ENCODE data around the gene AIMP1. TPM values are rescaled to one million over a fixed set of nuclear protein-coding genes. Genes with fewer than 3 reads are reported as not detected.

The AIMP1 gene
- total and polyA plus RNA-seq, 2 of the 13 experiments (the other 11 are each of a cell fraction or from before 2014, with no cell fraction given) = 28.6 to 82.9 TPM

GRCh38 chr4:106315968-106316772 lies at the start of gene AIMP1, which contains the start of gene TBCK (continued):
- TF ChIP-seq DBP (CRISPR knock-in tag; IDR thresholded peaks at IDR 0.05; ENCODE audit: not compliant biosample characterization) (no peak), DPF2 (CRISPR knock-in tag; IDR thresholded peaks at IDR 0.05; ENCODE audit: borderline replicate concordance, low read depth) (no peak), ERF (CRISPR knock-in tag; IDR thresholded peaks at IDR 0.05) (peak; percentile 66), KAT8 (CRISPR knock-in tag; IDR thresholded peaks at IDR 0.05) (peak; percentile 91), ARNT2 (CRISPR knock-in tag; IDR thresholded peaks at IDR 0.05; ENCODE audit: low read depth) (peak; percentile 50; the same call in 1 of the 2 replicates), ZBTB44 (CRISPR knock-in tag; IDR thresholded peaks at IDR 0.05) (no peak), ZNF484 (CRISPR knock-in tag; IDR thresholded peaks at IDR 0.05; ENCODE audit: borderline replicate concordance, low read depth) (no peak), BHLHE40 (IDR thresholded peaks at IDR 0.05; ENCODE audit: low read length) (0 out of 2 replicates have a peak, but pooled peaks have one; percentile 11), RXRA (CRISPR knock-in tag; IDR thresholded peaks at IDR 0.05) (peak; percentile 65), SIN3B (IDR thresholded peaks at IDR 0.05; ENCODE audit: low read length) (peak; percentile 82), ZNF382 (CRISPR knock-in tag; IDR thresholded peaks at IDR 0.05; ENCODE audit: borderline replicate concordance) (no peak), SNAPC5 (CRISPR knock-in tag; IDR thresholded peaks at IDR 0.05; ENCODE audit: borderline replicate concordance) (no peak)
- TF ChIP-seq, protein P1, sequence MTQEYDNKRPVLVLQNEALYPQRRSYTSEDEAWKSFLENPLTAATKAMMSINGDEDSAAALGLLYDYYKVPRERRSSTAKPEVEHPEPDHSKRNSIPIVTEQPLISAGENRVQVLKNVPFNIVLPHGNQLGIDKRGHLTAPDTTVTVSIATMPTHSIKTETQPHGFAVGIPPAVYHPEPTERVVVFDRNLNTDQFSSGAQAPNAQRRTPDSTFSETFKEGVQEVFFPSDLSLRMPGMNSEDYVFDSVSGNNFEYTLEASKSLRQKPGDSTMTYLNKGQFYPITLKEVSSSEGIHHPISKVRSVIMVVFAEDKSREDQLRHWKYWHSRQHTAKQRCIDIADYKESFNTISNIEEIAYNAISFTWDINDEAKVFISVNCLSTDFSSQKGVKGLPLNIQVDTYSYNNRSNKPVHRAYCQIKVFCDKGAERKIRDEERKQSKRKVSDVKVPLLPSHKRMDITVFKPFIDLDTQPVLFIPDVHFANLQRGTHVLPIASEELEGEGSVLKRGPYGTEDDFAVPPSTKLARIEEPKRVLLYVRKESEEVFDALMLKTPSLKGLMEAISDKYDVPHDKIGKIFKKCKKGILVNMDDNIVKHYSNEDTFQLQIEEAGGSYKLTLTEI (CRISPR knock-in tag; conservative IDR thresholded peaks at IDR 0.05) = no peak
- TF ChIP-seq, protein P2, sequence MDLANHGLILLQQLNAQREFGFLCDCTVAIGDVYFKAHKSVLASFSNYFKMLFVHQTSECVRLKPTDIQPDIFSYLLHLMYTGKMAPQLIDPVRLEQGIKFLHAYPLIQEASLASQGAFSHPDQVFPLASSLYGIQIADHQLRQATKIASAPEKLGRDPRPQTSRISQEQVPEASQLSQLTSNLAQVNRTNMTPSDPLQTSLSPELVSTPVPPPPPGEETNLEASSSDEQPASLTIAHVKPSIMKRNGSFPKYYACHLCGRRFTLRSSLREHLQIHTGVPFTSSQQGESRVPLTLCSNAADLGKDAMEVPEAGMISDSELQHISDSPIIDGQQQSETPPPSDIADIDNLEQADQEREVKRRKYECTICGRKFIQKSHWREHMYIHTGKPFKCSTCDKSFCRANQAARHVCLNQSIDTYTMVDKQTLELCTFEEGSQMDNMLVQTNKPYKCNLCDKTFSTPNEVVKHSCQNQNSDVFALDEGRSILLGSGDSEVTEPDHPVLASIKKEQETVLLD (CRISPR knock-in tag; IDR thresholded peaks at IDR 0.05; ENCODE audit: low read depth) = no peak
- TF ChIP-seq, protein P3, sequence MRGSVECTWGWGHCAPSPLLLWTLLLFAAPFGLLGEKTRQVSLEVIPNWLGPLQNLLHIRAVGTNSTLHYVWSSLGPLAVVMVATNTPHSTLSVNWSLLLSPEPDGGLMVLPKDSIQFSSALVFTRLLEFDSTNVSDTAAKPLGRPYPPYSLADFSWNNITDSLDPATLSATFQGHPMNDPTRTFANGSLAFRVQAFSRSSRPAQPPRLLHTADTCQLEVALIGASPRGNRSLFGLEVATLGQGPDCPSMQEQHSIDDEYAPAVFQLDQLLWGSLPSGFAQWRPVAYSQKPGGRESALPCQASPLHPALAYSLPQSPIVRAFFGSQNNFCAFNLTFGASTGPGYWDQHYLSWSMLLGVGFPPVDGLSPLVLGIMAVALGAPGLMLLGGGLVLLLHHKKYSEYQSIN (CRISPR knock-in tag; IDR thresholded peaks at IDR 0.05; ENCODE audit: borderline replicate concordance) = no peak
- TF ChIP-seq, protein P4, sequence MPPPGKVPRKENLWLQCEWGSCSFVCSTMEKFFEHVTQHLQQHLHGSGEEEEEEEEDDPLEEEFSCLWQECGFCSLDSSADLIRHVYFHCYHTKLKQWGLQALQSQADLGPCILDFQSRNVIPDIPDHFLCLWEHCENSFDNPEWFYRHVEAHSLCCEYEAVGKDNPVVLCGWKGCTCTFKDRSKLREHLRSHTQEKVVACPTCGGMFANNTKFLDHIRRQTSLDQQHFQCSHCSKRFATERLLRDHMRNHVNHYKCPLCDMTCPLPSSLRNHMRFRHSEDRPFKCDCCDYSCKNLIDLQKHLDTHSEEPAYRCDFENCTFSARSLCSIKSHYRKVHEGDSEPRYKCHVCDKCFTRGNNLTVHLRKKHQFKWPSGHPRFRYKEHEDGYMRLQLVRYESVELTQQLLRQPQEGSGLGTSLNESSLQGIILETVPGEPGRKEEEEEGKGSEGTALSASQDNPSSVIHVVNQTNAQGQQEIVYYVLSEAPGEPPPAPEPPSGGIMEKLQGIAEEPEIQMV (CRISPR knock-in tag; IDR thresholded peaks at IDR 0.05; ENCODE audit: low read depth) = 0 out of 2 replicates have a peak, but pooled peaks have one; percentile 27
- TF ChIP-seq, protein P5, sequence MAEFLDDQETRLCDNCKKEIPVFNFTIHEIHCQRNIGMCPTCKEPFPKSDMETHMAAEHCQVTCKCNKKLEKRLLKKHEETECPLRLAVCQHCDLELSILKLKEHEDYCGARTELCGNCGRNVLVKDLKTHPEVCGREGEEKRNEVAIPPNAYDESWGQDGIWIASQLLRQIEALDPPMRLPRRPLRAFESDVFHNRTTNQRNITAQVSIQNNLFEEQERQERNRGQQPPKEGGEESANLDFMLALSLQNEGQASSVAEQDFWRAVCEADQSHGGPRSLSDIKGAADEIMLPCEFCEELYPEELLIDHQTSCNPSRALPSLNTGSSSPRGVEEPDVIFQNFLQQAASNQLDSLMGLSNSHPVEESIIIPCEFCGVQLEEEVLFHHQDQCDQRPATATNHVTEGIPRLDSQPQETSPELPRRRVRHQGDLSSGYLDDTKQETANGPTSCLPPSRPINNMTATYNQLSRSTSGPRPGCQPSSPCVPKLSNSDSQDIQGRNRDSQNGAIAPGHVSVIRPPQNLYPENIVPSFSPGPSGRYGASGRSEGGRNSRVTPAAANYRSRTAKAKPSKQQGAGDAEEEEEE (CRISPR knock-in tag; IDR thresholded peaks at IDR 0.05; ENCODE audit: borderline replicate concordance) = 0 out of 2 replicates have a peak, but pooled peaks have one; percentile 20

All from HepG2 (cell line).